ENCODE results near the gene BDKRB1.

DNA sequence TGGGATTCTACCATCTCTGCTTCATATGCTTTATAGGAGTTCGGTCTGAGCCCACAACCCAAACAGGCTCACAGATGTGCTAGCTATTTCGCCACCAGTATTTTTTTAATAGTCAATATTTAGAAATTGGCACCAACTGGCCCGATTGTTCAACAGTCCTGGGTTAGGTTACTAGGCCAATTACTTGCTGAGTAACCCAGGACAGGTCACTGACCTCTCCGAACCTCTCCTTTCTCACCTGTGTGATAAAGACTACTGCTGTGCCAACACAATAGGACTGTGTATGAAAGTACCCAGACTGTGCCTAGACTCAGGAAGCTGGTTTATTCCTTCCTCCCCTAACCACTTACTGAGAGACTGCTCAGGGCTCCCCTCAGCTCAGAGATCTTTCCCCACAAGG is 43.1 kb upstream of the BDKRB1 start:
- TF ChIP-seq, protein P1, sequence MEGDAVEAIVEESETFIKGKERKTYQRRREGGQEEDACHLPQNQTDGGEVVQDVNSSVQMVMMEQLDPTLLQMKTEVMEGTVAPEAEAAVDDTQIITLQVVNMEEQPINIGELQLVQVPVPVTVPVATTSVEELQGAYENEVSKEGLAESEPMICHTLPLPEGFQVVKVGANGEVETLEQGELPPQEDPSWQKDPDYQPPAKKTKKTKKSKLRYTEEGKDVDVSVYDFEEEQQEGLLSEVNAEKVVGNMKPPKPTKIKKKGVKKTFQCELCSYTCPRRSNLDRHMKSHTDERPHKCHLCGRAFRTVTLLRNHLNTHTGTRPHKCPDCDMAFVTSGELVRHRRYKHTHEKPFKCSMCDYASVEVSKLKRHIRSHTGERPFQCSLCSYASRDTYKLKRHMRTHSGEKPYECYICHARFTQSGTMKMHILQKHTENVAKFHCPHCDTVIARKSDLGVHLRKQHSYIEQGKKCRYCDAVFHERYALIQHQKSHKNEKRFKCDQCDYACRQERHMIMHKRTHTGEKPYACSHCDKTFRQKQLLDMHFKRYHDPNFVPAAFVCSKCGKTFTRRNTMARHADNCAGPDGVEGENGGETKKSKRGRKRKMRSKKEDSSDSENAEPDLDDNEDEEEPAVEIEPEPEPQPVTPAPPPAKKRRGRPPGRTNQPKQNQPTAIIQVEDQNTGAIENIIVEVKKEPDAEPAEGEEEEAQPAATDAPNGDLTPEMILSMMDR (conservative IDR thresholded peaks at IDR 0.05 in 1 of 2, IDR thresholded peaks at IDR 0.05 in 1 of 2; ENCODE audit: low read depth in 1 of 2, low read length in 2 of 2) = no peak
- TF ChIP-seq EZH2 (IDR thresholded peaks at IDR 0.05; ENCODE audit: low read length, missing control alignments) = no peak

Data from fibroblast of lung (primary cell).